SK-N-SH (cell line): ENCODE data around the gene ZNF579. TPM values are rescaled to one million over a fixed set of nuclear protein-coding genes. Genes with fewer than 3 reads are reported as not detected.

Experiments
- CTCF ChIA-PET: fragments of 300-600, 350-600 bp; formaldehyde crosslinking; extraction: SDS; loops from one replicate; lab custom pipeline; 2021; lab: Yijun Ruan, JAX
- POLR2A ChIA-PET: fragments of 350-600 bp; sonication (Branson Sonifier 250); formaldehyde crosslinking; extraction: SDS; loops from one replicate; lab custom pipeline; 2020; ENCODE audit warnings: antibody characterized with exemption, inconsistent platforms; lab: Yijun Ruan, JAX
- DNase-seq: peaks from one replicate; pipeline ENCODE4 v3.0.0; 2012
- H2AFZ ChIP-seq: fragments of 200-600 bp; sonication (generic); 2 replicates; pipeline ENCODE4 v1.8.1; 2016; ENCODE audit warnings: antibody characterized with exemption, mild to moderate bottlenecking, low read depth
- H3F3A ChIP-seq: fragments of 200-600 bp; sonication (generic); replicated peaks from 2 replicates; pipeline ENCODE3; 2016; ENCODE audit warnings: antibody characterized with exemption, mild to moderate bottlenecking; ENCODE audit not compliant: insufficient read depth
- H3K27ac ChIP-seq, 2 experiments: fragments of 200-500 bp in 1 of 2; fragments of 200-600 bp in 1 of 2; sonication (Bioruptor generic) in 1 of 2; sonication (generic), shearing (Covaris generic) in 1 of 2; 2 replicates each; pipeline versions ENCODE4 v1.5.1 to v1.6.1; 2014 to 2016; ENCODE audit warnings: low read depth in 2 of 2, inconsistent platforms in 1 of 2, low read length in 1 of 2, mild to moderate bottlenecking in 1 of 2, mixed read lengths in 1 of 2
- H3K27me3 ChIP-seq: fragments of 200-600 bp; sonication (generic), shearing (Covaris generic); 2 replicates; pipeline ENCODE4 v1.6.1; 2016; ENCODE audit warnings: mixed run types; ENCODE audit not compliant: insufficient read depth
- H3K36me3 ChIP-seq, 2 experiments: fragments of 200-500 bp in 1 of 2; fragments of 200-600 bp in 1 of 2; sonication (Bioruptor generic) in 1 of 2; sonication (generic) in 1 of 2; replicated peaks in 1 of 2; 2 replicates each; pipeline versions ENCODE3 to v1.5.1; 2014 to 2016; ENCODE audit warnings: low read length in 1 of 2, mild to moderate bottlenecking in 1 of 2; ENCODE audit not compliant: insufficient read depth in 2 of 2, control insufficient read depth in 1 of 2
- H3K4me1 ChIP-seq, 2 experiments: fragments of 200-500 bp in 1 of 2; fragments of 200-600 bp in 1 of 2; sonication (Bioruptor generic) in 1 of 2; sonication (generic), shearing (Covaris generic) in 1 of 2; 2 replicates each; pipeline versions ENCODE4 v1.5.1 to v1.6.1; 2014 to 2016; ENCODE audit warnings: low read depth in 1 of 2, low read length in 1 of 2, mixed run types in 1 of 2; ENCODE audit not compliant: insufficient read depth in 2 of 2, control insufficient read depth in 1 of 2
- H3K4me2 ChIP-seq: fragments of 200-600 bp; sonication (generic), shearing (Covaris generic); 2 replicates; pipeline ENCODE4 v1.6.1; 2017; ENCODE audit warnings: mixed run types
- H3K4me3 ChIP-seq, 2 experiments: fragments of 200-500 bp in 1 of 2; fragments of 200-600 bp in 1 of 2; sonication (Bioruptor generic) in 1 of 2; sonication (generic), shearing (Covaris generic) in 1 of 2; 2 replicates each; pipeline versions ENCODE4 v1.5.1 to v1.8.1; 2014 to 2016; ENCODE audit warnings: low read depth in 2 of 2, inconsistent platforms in 1 of 2, low read length in 1 of 2, mild to moderate bottlenecking in 1 of 2, mixed read lengths in 1 of 2, moderate library complexity in 1 of 2
- H3K79me2 ChIP-seq: fragments of 200-600 bp; sonication (generic); 2 replicates; pipeline ENCODE4 v1.8.1; 2017; ENCODE audit warnings: mild to moderate bottlenecking; ENCODE audit not compliant: insufficient read depth
- H3K9ac ChIP-seq: fragments of 200-600 bp; sonication (generic); 2 replicates; pipeline ENCODE4 v1.6.1; 2017; ENCODE audit warnings: mixed run types
- H3K9me2 ChIP-seq: fragments of 200-600 bp; sonication (generic); 2 replicates; pipeline ENCODE4 v1.6.1; 2017; ENCODE audit warnings: mixed run types
- H3K9me3 ChIP-seq: fragments of 200-600 bp; sonication (generic); 2 replicates; pipeline ENCODE4 v1.6.1; 2017; ENCODE audit warnings: mixed run types, mild to moderate bottlenecking, moderate library complexity
- H4K20me1 ChIP-seq: fragments of 200-600 bp; sonication (generic); 2 replicates; pipeline ENCODE4 v1.6.1; 2017; ENCODE audit warnings: mild to moderate bottlenecking, mixed run types; ENCODE audit not compliant: insufficient read depth
- CHD2 ChIP-seq: fragments of 150-350 bp; IDR thresholded peaks from 2 replicates; pipeline ENCODE4 v1.6.1; 2018; ENCODE audit warnings: low read length; ENCODE audit not compliant: partially characterized antibody
- ELF1 ChIP-seq: IDR thresholded peaks from 2 replicates; pipeline ENCODE4 v1.4.0; 2012
- EP300 ChIP-seq, 2 experiments: IDR thresholded peaks; 2 replicates each; pipeline versions ENCODE4 v1.4.0 to v1.6.1; 2012; ENCODE audit warnings: borderline replicate concordance in 1 of 2, low read depth in 1 of 2, low read length in 1 of 2
- EZH2phosphoT487 ChIP-seq: fragments of 200-600 bp; sonication (generic); IDR thresholded peaks from 2 replicates; pipeline ENCODE4 v1.6.1; 2017; ENCODE audit warnings: low read depth, mixed run types, mild to moderate bottlenecking, antibody characterized with exemption, moderate library complexity, borderline replicate concordance
- FOSL2 ChIP-seq: IDR thresholded peaks from 2 replicates; pipeline ENCODE4 v1.4.0; 2012; ENCODE audit warnings: low read depth, mild to moderate bottlenecking, moderate library complexity, borderline replicate concordance
- FOXJ3 ChIP-seq: sonication (generic); formaldehyde crosslinking; IDR thresholded peaks from 2 replicates; pipeline ENCODE4 v1.5.1; 2020; ENCODE audit warnings: mild to moderate bottlenecking, missing genetic modification reagents
- FOXM1 ChIP-seq: IDR thresholded peaks from 2 replicates; pipeline ENCODE4 v1.4.0; 2012; ENCODE audit warnings: low read depth, mild to moderate bottlenecking
- GABPA ChIP-seq: IDR thresholded peaks from 2 replicates; pipeline ENCODE4 v1.4.0; 2012; ENCODE audit warnings: low read depth, mild to moderate bottlenecking
- IRF3 ChIP-seq: fragments of 150-350 bp; IDR thresholded peaks from 2 replicates; pipeline ENCODE4 v1.6.1; 2016; ENCODE audit warnings: mild to moderate bottlenecking, low read depth, low read length
- JUND ChIP-seq: IDR thresholded peaks from 2 replicates; pipeline ENCODE4 v1.4.0; 2012
- MAX ChIP-seq: IDR thresholded peaks from 2 replicates; pipeline ENCODE4 v1.4.0; 2012; ENCODE audit warnings: low read depth
- MEF2A ChIP-seq: IDR thresholded peaks from 2 replicates; pipeline ENCODE4 v1.4.0; 2012; ENCODE audit warnings: low read depth, borderline replicate concordance
- MXI1 ChIP-seq: IDR thresholded peaks from 2 replicates; pipeline ENCODE4 v1.6.1; 2012; ENCODE audit warnings: mild to moderate bottlenecking, low read depth, low read length, improper control_type of control experiment
- NFIC ChIP-seq: IDR thresholded peaks from 2 replicates; pipeline ENCODE4 v1.4.0; 2012; ENCODE audit warnings: borderline replicate concordance
- NRF1 ChIP-seq: IDR thresholded peaks from 2 replicates; pipeline ENCODE4 v1.6.1; 2012; ENCODE audit warnings: low read depth, mild to moderate bottlenecking, low read length
- POLR2AphosphoS5 ChIP-seq: IDR thresholded peaks from 2 replicates; pipeline ENCODE4 v1.6.1; 2012; ENCODE audit warnings: low read depth, low read length
- RAD21 ChIP-seq: IDR thresholded peaks from 2 replicates; pipeline ENCODE4 v1.6.1; 2012; ENCODE audit warnings: mild to moderate bottlenecking, low read length
- TAF1 ChIP-seq: IDR thresholded peaks from 2 replicates; pipeline ENCODE4 v1.6.1; 2012; ENCODE audit warnings: low read depth, mild to moderate bottlenecking, low read length, moderate library complexity, borderline replicate concordance
- TCF12 ChIP-seq: IDR thresholded peaks from 2 replicates; pipeline ENCODE4 v1.4.0; 2012
- TEAD4 ChIP-seq: IDR thresholded peaks from 2 replicates; pipeline ENCODE4 v1.4.0; 2012; ENCODE audit warnings: mild to moderate bottlenecking, borderline replicate concordance; ENCODE audit not compliant: insufficient read depth
- USF1 ChIP-seq: IDR thresholded peaks from 2 replicates; pipeline ENCODE4 v1.4.0; 2012; ENCODE audit warnings: low read depth, borderline replicate concordance
- USF2 ChIP-seq: fragments of 150-350 bp; IDR thresholded peaks from 2 replicates; pipeline ENCODE4 v1.6.1; 2017; ENCODE audit warnings: antibody characterized with exemption, low read length, low read depth, borderline replicate concordance
- YY1 ChIP-seq: IDR thresholded peaks from 2 replicates; pipeline ENCODE4 v1.4.0; 2012; ENCODE audit warnings: low read depth, mild to moderate bottlenecking
- WGBS: methylation state at CpG from one replicate; pipeline ENCODE4 v1.1.6; 2017; ENCODE audit warnings: low lambda C conversion rate; 5-methylcytosine and 5-hydroxymethylcytosine counted together
- polyA plus RNA-seq, 3 experiments: library from polyadenylated mRNA; depleted of rRNA; stranded (reverse); fragments of >200 nt; gene quantifications; 2 replicates each; pipeline ENCODE4 v1.2.3, GENCODE V29; 2012

Gene ZNF579
- polyA plus RNA-seq, 1 of the 3 experiments (the other 2 are of a cell fraction): 5.9 TPM

GRCh38 chr19:55601084-55601483, 20.4 kb upstream of the ZNF579 start:
- Histone ChIP-seq H3K27me3 (no peaks in the 10 kb centered on the region), H3K36me3 (peaks cover 10 to 12% of the 10 kb centered on the region in 2 experiments), H3K4me2 (peak overlapping the region; percentile 94), H3K9ac (peak overlapping the region; percentile 99; the same call in 1 of the 2 replicates), H2AFZ (no peak overlapping the region), H3K9me3 (no peaks in the 10 kb centered on the region), H3K9me2 (no peaks in the 10 kb centered on the region), H3K79me2 (peaks cover 24% of the 10 kb centered on the region), H3K4me1 (peaks cover 9 to 17% of the 10 kb centered on the region in 2 experiments; a peak in 3 of 4 replicates), H3K4me3 (peak overlapping the region; percentile 67 to 91), H4K20me1 (no peaks in the 10 kb centered on the region), H3K27ac (peak overlapping the region; percentile 98 to 99; a peak in 3 of 4 replicates), H3F3A (peaks cover 30% of the 10 kb centered on the region)
- ChIA-PET POLR2A (interaction anchor here (0.8 to 2.1 kb wide), 3 partner anchors 20 to 124 kb away, joined by 3 to 7 read pairs (median 4); partner anchors contain the start of genes NAT14, ZNF579 and ZNF628), CTCF (interaction anchor here (1.2 to 1.8 kb wide), 3 partner anchors 31 to 460 kb away, joined by 3 to 5 read pairs (median 4); no protein-coding TSS in a partner anchor)
- DNase-seq: no peak
- TF ChIP-seq ELF1: no peak
- no peak for TF ChIP-seq MEF2A
- no peak for TF ChIP-seq TEAD4
- TF ChIP-seq FOXJ3 (CRISPR knock-in tag): no peak
- no peak for TF ChIP-seq FOSL2
- TF ChIP-seq EZH2phosphoT487: no peak
- no peak for TF ChIP-seq RAD21
- TF ChIP-seq JUND: no peak
- no peak for TF ChIP-seq EP300 (IDR thresholded peaks at IDR 0.05; ENCODE audit: borderline replicate concordance in 1 of 2, low read depth in 1 of 2, low read length in 1 of 2)
- no peak for TF ChIP-seq TCF12
- no peak for TF ChIP-seq TAF1
- no peak for TF ChIP-seq YY1
- no peak for TF ChIP-seq FOXM1
- TF ChIP-seq MXI1: no peak
- TF ChIP-seq MAX: no peak
- TF ChIP-seq CHD2: no peak
- TF ChIP-seq USF1: no peak
- no peak for TF ChIP-seq GABPA
- no peak for TF ChIP-seq NRF1
- 86% methylated on average over 4 of the region's 4 CpGs for WGBS

- Histone ChIP-seq H3F3A (peaks cover 26% of the 10 kb centered on the region), H4K20me1 (no peaks in the 10 kb centered on the region), H3K9me3 (no peaks in the 10 kb centered on the region), H3K4me3 (peak overlapping the region; percentile 67 to 91), H3K4me2 (peak overlapping the region; percentile 94), H3K79me2 (peaks cover 20% of the 10 kb centered on the region), H3K4me1 (peaks cover 9 to 17% of the 10 kb centered on the region in 2 experiments; a peak in 3 of 4 replicates), H3K36me3 (peaks cover 14% of the 10 kb centered on the region in 2 experiments), H3K27ac (peak overlapping the region; percentile 98 to 99), H3K9me2 (no peaks in the 10 kb centered on the region), H3K9ac (peak overlapping the region; percentile 99), H3K27me3 (no peaks in the 10 kb centered on the region), H2AFZ (peak overlapping the region; percentile 32; the same call in 1 of the 2 replicates)
- ChIA-PET POLR2A (interaction anchor here (0.8 to 2.1 kb wide), 7 partner anchors 20 to 124 kb away, joined by 3 to 7 read pairs (median 4); partner anchors contain the start of genes NAT14, U2AF2, ZNF579 and ZNF628), CTCF (interaction anchor here (1.2 to 1.8 kb wide), 4 partner anchors 32 to 460 kb away, joined by 3 to 5 read pairs (median 4); partner anchors contain the start of gene ZNF628)
- DNase-seq: no peak
- 12% methylated on average over 6 of the region's 15 CpGs for WGBS
- TF ChIP-seq IRF3 (no peak), MEF2A (no peak), NFIC (no peak), USF2 (no peak), POLR2AphosphoS5 (peak; percentile 60; the same call in 1 of the 2 replicates), EZH2phosphoT487 (no peak)
Measured at GRCh38 chr19:55600662-55601028, 20.0 kb upstream of the ZNF579 start.
